NCI-H524 (cell line): ENCODE measurements around the gene NXPH3.
A peak's percentile ranks its signal among the peaks of the same experiment; 100 is the strongest.

Experiments
- DNase-seq, 2 experiments: peaks; one replicate each; lab custom pipeline; 2025; lab: John Stamatoyannopoulos, UW

NXPH3 gene

DNA sequence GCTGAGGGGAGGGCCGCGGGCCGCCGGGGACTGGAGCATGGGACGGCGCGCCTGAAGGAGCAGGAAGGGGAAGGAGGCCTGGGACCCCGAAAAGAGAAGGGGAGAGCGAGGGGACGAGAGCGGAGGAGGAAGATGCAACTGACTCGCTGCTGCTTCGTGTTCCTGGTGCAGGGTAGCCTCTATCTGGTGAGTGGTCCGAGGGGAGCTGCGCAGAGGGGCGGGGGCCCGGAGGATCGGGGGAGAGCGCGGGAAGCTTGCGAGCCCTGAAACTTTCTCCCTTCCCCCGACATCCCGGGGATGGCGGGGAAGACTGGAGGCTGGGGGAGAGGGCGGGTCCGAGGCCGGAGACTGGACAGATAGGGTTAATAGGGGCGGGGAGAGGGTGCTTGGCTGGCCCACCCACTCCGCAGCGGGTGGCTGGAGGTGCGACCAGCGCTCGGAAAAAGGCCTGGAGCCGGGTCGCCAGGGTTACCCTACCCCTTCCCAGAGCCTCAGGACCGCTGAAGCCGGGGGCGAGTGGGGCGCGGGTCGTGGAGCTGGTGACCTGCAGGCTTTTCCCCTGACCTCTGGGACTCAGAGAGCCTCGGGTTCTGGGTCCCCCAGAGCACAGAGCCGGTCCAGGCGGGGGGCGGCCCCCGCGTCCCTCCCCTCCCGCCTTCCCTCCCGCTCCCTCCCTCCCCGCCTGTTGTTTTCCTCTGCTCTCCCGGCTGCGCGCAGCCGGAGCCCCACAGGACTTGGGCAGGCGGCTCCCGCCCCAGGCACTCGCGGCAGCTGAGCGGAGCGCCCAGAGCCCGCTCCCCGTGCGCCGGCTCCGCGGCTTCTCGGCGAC is 631 bp downstream of the NXPH3 start:
- peak; percentile 29 to 56 for DNase-seq

- no peak for DNase-seq
Measured at GRCh38 chr17:49576917-49577649, 1.4 kb downstream of the NXPH3 start.

- DNase-seq: no peak
Measured at GRCh38 chr17:49577650-49577934, 1.9 kb downstream of the NXPH3 start.

GRCh38 chr17:49577963-49578362 is 2.3 kb downstream of the NXPH3 start:
- no peak for DNase-seq

- no peak for DNase-seq
Measured at GRCh38 chr17:49578414-49578813, 2.7 kb downstream of the NXPH3 start.

- DNase-seq: no peak
Measured at GRCh38 chr17:49578952-49579500, 3.4 kb downstream of the NXPH3 start.

DNA sequence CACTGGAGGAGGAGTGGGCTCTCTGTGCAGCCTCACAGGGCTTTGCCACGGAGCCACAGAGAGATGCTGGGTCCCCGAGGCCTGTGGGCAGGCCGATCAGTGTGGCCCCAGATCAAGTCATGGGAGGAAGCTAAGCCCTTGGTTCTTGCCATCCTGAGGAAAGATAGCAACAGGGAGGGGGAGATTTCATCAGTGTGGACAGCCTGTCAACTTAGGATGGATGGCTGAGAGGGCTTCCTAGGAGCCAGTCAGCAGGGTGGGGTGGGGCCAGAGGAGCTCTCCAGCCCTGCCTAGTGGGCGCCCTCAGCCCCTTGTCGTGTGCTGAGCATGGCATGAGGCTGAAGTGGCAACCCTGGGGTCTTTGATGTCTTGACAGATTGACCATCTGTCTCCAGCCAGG is 3.9 kb downstream of the NXPH3 start:
- DNase-seq: no peak

DNA sequence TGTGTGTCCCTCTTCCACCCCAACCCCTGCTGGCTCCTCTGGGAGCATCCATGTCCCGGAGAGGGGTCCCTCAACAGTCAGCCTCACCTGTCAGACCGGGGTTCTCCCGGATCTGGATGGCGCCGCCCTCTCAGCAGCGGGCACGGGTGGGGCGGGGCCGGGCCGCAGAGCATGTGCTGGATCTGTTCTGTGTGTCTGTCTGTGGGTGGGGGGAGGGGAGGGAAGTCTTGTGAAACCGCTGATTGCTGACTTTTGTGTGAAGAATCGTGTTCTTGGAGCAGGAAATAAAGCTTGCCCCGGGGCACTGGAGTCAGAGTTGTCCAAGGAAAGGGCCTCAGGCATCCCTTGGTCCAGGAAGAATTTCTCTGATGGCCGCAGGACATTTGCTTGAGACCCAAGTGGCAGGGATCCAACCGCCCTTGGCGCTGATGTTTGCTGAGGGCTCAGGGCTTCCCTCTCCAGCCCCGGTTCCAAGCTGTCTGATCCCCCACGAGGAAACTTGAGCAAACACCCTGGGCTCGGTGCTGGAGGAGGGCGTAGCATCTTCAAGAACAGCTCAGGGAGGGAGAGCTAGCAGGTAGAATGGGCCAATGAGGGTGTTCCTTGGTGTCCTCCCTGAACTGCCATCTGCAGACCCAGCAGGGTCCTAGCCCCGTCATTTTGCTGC is 4.5 kb downstream of the NXPH3 start:
- peak in 1 of 2 experiments; percentile 35 for DNase-seq

- DNase-seq: peak; percentile 63 to 86
Measured at GRCh38 chr17:49580981-49581647, 5.4 kb downstream of the NXPH3 start.

DNA sequence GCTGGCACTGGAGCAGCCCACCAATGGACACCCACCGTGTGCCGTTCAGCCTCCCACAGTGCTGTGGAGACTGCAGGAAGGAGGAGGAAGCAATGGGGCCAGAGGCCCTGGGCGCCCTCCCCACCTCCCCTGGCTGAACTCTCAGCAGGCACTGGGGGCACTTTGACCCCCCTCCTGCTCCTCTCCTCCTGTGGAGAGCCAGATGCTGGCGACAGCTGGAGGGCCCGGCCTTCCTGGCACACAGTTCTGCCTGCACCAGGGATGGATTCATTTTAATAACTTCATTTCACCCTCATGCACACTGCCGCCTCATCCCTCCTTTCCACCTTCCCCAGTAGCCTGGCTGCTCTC is 6.0 kb downstream of the NXPH3 start:
- peak; percentile 83 to 94 for DNase-seq

DNA sequence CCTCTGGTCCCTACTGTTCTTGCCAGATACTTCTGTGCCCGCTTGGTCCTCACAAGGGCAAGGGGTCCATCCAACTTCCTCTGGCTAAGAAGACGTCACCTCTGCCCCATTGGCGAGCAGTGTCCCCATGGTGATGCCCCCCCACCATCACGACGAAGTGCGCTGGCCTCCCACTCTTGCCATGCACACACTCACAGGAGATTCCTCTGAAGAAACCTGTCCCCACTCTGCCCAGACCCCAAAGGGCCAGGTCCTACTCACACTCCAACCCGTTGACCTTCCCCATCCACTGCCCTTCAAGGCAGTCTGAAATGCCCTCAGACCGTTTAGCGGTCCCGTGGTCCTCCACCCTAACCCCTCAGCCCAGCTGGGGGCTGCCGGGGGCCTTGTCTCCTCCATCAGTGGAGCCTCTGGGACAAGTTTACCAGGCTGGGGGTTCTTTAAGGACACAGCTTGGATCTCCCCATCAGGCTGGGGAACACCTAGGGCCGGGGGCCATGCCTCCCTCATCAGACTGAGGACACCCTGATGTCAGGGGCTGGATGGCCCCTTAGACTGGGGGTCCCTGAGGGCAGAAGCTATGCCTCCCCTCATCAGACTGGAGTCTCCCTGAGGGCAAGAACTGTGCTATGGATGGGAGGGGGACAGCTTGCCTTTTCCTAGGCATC is 6.5 kb downstream of the NXPH3 start:
- peak in 1 of 2 experiments; percentile 38 for DNase-seq

- DNase-seq: peak; percentile 27 to 51
Measured at GRCh38 chr17:49582789-49583188, 7.1 kb downstream of the NXPH3 start.

- no peak for DNase-seq
Measured at GRCh38 chr17:49583226-49583625, 7.6 kb downstream of the NXPH3 start.

DNA sequence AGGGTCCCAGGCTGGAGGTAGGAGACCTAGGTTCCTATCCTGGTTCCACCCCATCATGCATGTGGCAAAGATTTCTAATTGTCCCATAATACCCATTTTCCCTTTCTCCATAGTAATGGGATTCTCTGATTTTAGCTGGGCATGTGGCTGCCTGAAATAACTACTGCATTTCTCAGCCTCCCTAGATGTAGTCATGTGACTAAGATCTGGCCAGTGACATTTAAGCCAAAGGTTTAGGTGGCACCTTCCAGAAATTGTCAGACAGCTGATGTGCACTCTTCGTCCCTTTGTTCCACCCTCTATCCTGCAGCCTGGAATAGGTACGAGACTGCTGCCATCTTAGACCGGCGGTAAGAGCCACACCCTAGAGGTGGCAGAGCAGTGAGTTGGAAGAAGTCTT is 8.2 kb downstream of the NXPH3 start:
- DNase-seq: no peak

DNA sequence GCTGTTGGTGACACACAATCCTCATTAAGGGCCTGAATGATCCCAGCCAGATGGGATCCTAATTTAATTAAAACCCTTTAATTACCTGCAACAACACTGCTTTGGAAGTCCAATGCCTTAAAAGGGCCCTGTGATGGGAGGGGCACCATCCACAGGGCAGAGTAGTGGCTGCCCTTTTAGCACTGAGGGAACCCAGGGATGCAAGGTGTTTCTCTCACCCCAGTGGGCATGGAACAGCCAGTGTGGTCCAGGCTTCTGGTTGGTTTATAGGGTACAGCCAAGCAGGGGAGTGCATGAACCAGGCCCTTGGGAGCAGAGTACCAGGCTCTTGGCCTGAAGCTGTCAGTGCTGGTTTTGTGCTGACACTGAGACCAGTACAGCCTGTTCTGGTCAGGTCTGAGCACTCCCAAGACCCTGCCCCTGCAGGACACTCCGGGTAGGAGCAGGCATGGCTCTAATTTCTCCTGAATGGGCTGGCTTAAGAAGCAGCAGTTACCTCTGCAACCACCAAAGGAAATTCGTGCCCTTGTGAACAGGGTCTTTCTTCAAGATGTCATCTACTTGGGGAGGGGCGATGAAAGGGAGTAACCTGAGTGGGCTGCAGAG is 9.9 kb downstream of the NXPH3 start:
- peak; percentile 63 to 91 for DNase-seq

DNA sequence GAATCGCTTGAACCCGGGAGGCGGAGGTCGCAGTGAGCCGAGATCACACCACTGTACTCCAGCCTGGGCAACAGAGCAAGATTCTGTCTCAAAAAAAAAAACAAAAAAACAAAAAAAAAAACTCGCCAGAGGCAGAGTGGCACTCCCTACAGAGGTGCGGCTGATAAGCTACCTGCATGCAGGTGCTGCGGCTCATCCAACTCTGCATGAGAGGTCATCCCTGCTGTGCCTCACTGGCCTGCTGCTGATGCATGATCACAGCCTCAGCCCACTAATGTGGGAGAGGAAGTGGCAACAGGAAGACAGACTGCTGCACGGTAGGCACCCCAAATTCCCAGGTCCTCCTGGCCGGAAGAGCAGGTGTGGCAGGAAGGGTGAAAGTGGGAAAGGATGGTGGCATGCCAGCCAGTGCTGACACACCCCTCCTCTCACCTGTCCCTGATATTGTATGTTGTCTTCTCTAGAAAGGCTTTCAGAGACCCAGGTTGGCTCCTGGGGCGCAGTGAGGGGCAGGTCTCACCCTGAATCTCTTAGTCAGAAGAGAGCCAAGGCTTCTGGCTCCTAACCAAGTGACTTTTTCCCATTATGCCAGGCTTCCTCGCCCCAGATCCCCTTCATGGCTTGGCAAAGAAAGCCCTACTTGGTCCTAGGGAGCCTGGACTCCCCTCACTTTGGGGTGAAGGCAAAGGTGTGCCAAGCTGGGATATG is 11.8 kb downstream of the NXPH3 start:
- DNase-seq: no peak

GRCh38 chr17:49588312-49588711 is 12.6 kb downstream of the NXPH3 start:
- DNase-seq: no peak

DNA sequence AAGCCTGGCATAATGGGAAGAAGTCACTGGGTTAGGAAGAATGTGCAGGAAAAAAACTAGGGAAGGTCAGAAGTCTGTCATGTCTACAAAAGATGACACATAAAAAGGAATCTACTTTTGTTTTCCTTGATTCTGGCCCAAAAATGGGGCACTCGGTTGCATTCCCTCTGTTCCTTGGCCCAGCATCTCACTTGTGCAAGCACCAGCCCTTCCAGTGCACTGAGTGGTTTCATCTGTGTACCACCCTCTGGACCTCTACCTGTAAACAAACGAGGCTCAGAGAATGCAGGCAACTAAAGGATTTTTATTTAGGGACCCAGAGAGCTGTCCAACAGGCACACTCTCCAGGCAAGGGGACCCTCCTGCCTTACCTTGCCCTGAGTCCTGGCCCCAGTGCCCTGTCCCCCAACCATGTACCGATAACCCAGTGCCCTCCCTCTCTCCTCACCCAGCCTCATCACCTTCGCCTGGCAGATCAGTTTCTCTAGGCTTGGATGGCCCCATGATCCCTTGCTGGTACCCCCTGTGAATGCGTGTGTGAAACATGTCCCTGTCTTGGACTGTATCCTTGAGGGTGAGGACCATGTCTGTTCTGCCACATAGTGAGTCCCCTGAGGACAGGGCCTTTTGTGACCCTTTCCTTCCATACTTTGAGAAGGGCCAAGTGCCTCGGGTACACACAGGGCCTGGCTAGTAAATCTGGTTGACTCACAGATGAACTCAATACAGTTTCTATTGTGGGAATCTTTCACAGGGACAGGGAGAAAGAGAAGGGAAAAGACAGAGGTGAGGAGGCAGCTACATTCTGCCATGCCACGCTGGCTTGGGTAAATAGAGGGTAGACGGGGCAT is 13.3 kb downstream of the NXPH3 start:
- peak in 1 of 2 experiments; percentile 41 for DNase-seq

GRCh38 chr17:49589577-49589927 is 13.9 kb downstream of the NXPH3 start:
- peak; percentile 40 to 85 for DNase-seq

GRCh38 chr17:49590874-49591273 is 15.2 kb downstream of the NXPH3 start:
- DNase-seq: no peak
